Eye (tissue), 1 donor: ENCODE data around the gene C12orf75.

Experiments used
- DNase-seq: peaks from one replicate; pipeline ENCODE4 v3.0.0-alpha.2; 2015

C12orf75 gene

GRCh38 chr12:105420659-105421240 is 90.3 kb downstream of the C12orf75 start:
- DNase-seq, result peak; percentile 93
